Epithelial cell of esophagus (primary cell): Measurements from ENCODE around the gene KRTAP4-5.

ENCODE experiments used
- DNase-seq: peaks from one replicate; pipeline ENCODE4 v3.0.0; 2010; ENCODE audit warnings: low read depth
- H3K4me3 ChIP-seq: 2 replicates; pipeline ENCODE4 v1.5.1; 2011; ENCODE audit warnings: mild to moderate bottlenecking, low read length, control low read depth
- CTCF ChIP-seq: IDR thresholded peaks from 2 replicates; pipeline ENCODE4 v1.5.1; 2011; ENCODE audit warnings: low read depth, mild to moderate bottlenecking, low read length, control low read depth, inconsistent platforms; ENCODE audit not compliant: insufficient read depth; ENCODE audit errors: missing control alignments

Gene KRTAP4-5

GRCh38 chr17:41178843-41179616, 29.4 kb upstream of the KRTAP4-5 start:
- peak; percentile 23 for DNase-seq
- H3K4me3 ChIP-seq: no peak overlapping the region
- no peak for TF ChIP-seq CTCF

- peak; percentile 81 for DNase-seq
- TF ChIP-seq CTCF: no peak
- H3K4me3 ChIP-seq: no peak overlapping the region
Observed at GRCh38 chr17:41178341-41178740, 28.7 kb upstream of the KRTAP4-5 start.

- no peak for DNase-seq
- TF ChIP-seq CTCF: no peak
- no peak within 1 kb of the TSS for H3K4me3 ChIP-seq
Observed at GRCh38 chr17:41177727-41178271, 28.2 kb upstream of the KRTAP4-5 start, which contains the start of gene KRTAP4-2. Gene KRTAP4-2 (minus strand): TSS chr17:41178221. CDS start chr17:41178164, 57 bp downstream.

- no peak overlapping the region for H3K4me3 ChIP-seq
- no peak for TF ChIP-seq CTCF
- DNase-seq: no peak
Observed at GRCh38 chr17:41176744-41177387, 27.2 kb upstream of the KRTAP4-5 start.

- TF ChIP-seq CTCF: no peak
- no peak overlapping the region for H3K4me3 ChIP-seq
- DNase-seq: no peak
Observed at GRCh38 chr17:41171886-41172285, 22.3 kb upstream of the KRTAP4-5 start.

- H3K4me3 ChIP-seq: no peak within 1 kb of the TSS
- DNase-seq: no peak
- no peak for TF ChIP-seq CTCF
Observed at GRCh38 chr17:41168121-41168520, 18.5 kb upstream of the KRTAP4-5 start, which contains the start of gene KRTAP4-3. Gene KRTAP4-3 (minus strand): TSS chr17:41168221. CDS start chr17:41168172, 49 bp downstream.
